GM23338 (cell line): ENCODE results near the gene FAM204A. TPM values are rescaled to one million over a fixed set of nuclear protein-coding genes. Genes with fewer than 3 reads are reported as not detected.

Source experiments
- CTCF ChIP-seq, 2 experiments: fragments of 200-600 bp in 1 of 2; sonication (generic) in 1 of 2; conservative IDR thresholded peaks; 2 replicates each; pipeline versions ENCODE4 v1.5.1 to v1.6.1; 2016 to 2017; ENCODE audit warnings: antibody characterized with exemption in 2 of 2, low read depth in 2 of 2, mild to moderate bottlenecking in 2 of 2, moderate library complexity in 1 of 2
- EZH2 ChIP-seq: fragments of 200-600 bp; sonication (generic); IDR thresholded peaks from one replicate; pipeline ENCODE4 v1.8.0; 2017; ENCODE audit warnings: antibody characterized with exemption, mild to moderate bottlenecking, low read depth; ENCODE audit not compliant: unreplicated experiment
- NANOG ChIP-seq: IDR thresholded peaks from 2 replicates; pipeline ENCODE4 v1.6.1; 2016; ENCODE audit warnings: antibody characterized with exemption, borderline replicate concordance
- REST ChIP-seq: IDR thresholded peaks from one replicate; pipeline ENCODE4 v1.6.1; 2018; ENCODE audit warnings: antibody characterized with exemption; ENCODE audit not compliant: unreplicated experiment
- STAT1 ChIP-seq: IDR thresholded peaks from one replicate; pipeline ENCODE4 v1.6.1; 2016; ENCODE audit warnings: antibody characterized with exemption; ENCODE audit not compliant: unreplicated experiment
- ZNF114 ChIP-seq: fragments of 250-450 bp; sonication (Bioruptor Pico); IDR thresholded peaks from 2 replicates; pipeline ENCODE4 v1.5.0; 2020; ENCODE audit warnings: mild to moderate bottlenecking, moderate library complexity
- ZNF462 ChIP-seq: fragments of 250-450 bp; sonication (Bioruptor Pico); IDR thresholded peaks from 2 replicates; pipeline ENCODE4 v1.5.0; 2020; ENCODE audit warnings: mild to moderate bottlenecking, moderate library complexity
- polyA plus RNA-seq: library from polyadenylated mRNA; unstranded; fragments of >200 nt; fragmentation: Nextera tagmentation; extraction: Ambion mirVana; gene quantifications from 2 replicates; pipeline ENCODE4 v1.2.1, GENCODE V29; 2016
- total RNA-seq: library from RNA; depleted of rRNA; stranded (reverse); fragments of >200 nt; shearing (Covaris generic); gene quantifications from 2 replicates; pipeline ENCODE4 v1.2.3, GENCODE V29; 2014

FAM204A gene
- total and polyA plus RNA-seq, 2 experiments from 2014 or later = 31.6 to 72.0 TPM

GRCh38 chr10:118309911-118310310 lies 32.2 kb downstream of the FAM204A start (continued):
- TF ChIP-seq ZNF462 (CRISPR knock-in tag) = no peak
- TF ChIP-seq ZNF114 = no peak
- no peak for TF ChIP-seq STAT1
- no peak for TF ChIP-seq EZH2
- TF ChIP-seq REST = no peak
- no peak for TF ChIP-seq CTCF (conservative IDR thresholded peaks at IDR 0.05; ENCODE audit: low read depth in 2 of 2)
- TF ChIP-seq NANOG = no peak
